HG03139 (cell line): ENCODE results near the gene ZNF346.

Experiments used
- ATAC-seq: cut with Tn5 transposase; IDR thresholded peaks from one replicate; pipeline ENCODE4 v1.9.1; 2021; ENCODE audit not compliant: unreplicated experiment

The ZNF346 gene

DNA sequence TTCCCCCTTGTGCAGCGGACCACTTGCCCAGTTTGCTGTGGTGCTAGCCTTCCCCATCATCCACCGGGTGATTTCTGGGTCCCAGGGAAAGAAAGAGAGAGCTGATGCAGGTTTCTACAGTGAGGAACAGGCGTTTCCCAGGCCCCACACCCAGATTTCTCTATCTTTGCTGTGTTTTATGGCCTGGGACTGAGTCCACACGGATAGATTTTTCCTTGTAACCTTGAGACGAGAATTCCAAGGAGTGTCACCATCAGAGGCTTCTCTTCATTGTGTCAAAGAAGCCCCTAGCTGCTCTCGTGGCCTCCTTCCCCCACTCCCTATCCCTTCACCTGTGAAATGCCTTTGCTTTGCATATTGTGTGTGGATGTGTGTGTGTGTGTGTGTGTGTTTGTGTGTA, 43.0 kb downstream of the ZNF346 start:
- ATAC-seq: no peak

DNA sequence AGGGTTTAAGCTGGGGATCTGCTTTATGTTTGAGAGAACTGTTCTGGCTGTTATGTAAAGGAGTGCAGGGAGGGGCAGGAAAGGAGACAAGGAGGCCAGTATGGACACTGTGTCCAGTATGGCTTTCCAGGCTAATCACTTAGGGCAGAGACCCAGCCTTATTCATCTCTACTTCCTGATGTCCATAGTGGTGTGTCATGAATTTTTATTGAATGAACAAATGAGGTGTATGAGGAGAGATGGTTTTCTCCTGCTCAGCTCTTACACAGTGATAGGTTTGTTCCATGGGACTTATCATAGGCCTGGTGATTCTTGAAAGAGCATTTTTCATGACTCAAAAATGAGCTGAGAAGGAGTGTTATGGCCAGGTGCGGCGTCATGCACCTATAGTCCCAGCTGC, 43.7 kb downstream of the ZNF346 start:
- ATAC-seq: no peak

DNA sequence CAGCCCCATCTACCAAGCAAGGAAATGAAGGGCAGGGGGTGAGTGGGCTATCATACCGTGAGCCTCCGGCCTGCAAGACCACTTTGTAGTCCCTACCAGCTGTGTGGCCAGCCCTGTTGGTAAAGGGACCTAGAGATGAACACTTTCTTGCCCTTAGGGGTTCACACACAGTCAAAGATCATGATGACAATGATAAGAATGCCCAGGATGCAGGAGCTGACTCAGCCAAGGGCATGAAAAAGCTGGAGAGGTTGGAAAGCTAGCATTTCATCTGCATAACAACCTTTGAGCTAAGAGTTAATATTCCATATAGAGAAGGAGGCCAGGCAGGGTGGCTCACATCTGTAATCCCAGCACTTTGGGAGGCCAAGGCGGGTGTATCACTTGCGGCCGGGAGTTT, 45.0 kb downstream of the ZNF346 start:
- ATAC-seq: no peak

DNA sequence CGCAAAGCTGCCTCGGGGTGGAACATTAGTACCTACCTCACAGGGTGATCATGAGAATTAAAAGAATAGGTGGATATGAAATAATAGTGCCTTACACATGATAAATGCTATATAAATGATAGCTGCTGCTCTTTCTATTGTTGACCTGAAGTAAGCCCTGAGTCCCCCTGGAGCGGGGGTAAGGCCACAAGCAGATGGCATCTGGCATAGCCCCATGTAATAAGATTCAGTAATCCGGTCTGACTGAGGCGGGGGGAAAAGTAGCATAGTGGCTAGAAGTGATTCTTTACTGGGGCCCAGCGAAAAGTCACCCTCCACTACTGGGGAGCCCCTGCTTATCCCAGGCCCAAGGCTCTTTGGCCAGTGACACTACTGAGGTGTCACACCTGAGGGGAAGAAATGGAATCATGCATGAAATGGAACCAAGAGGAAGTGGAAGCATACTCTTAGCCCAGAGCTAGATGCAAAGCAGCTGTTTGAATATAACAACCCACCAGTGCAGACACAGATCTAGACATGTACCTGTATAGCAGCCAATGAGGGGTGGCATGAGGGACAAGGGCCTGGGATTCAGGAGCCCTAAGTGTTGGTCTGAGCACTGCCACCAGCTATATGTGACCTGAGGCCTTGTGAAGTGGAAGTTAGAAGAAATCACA, 48.2 kb downstream of the ZNF346 start:
- no peak for ATAC-seq

DNA sequence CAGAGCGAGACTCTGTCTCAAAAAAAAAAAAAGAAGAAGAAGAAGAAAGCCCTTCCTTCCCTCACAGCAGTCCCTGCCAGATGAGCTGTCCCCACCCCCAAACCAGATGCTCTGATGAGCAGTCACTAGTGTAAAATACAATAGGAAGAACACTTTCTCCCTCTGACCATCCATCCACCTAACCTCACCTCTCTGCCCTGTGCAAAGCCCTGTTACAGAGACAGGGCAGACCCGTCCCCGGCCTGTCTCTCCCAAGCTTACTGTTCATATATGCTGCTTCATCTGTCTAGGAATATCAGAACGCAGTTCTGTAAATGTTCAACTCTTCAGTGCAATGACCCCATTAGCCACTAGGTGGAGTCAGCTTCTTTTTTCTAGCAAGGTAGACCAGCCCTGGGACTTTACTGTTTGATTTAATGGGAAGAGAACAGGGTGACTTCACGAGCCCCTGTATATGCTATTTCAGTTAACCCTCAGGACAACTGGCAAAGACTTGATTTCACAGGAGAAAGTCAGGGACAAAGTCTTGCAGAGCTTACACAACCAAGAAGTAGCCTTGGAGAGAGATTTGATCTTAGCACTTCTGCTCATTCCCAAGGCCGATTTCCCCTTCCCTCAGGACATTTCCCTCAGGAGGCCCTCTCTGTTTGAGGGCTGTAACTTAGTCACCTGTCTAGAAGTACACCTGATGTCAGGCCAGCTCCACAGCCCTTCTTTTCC, 49.3 kb downstream of the ZNF346 start:
- ATAC-seq: peak; percentile 64

DNA sequence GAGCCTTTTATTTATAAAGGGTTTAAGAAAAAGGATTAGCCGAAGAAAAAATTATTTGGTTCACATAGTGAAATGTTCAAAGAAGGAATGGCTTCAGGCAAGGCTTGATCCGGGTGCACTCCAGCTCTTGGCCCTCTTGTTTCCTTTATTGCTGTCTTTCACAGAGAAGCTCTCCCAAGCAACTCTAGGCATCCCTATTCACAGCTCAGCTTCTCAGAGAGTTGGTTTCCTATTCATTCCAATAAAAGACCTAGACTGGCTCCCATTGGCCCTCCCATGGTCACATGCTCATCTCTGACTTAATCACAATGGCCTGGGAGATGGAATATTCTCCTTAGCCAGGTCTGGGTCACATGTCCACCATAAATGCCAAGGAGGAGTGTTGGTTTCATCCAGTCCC, 54.8 kb downstream of the ZNF346 start:
- no peak for ATAC-seq

DNA sequence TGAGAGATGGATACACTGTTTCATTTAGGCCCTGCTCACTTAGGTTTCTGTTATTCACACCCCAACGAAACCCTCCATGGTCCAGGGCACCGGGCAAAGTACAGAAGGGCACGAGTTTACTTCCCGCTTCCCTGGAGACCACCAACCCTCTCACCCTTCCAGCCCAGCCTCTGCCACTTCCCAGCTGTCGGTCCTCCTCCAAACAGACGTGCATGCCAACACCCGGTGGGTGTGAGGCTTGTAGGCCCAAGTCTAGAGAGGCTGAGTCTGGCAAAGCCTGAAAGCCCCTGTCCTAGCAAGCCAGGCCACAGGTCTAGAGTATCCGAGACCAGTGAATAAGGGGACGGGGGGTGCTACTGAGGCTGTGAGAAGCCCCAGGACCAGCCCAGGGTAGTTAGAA, 57.1 kb downstream of the ZNF346 start:
- ATAC-seq: no peak

DNA sequence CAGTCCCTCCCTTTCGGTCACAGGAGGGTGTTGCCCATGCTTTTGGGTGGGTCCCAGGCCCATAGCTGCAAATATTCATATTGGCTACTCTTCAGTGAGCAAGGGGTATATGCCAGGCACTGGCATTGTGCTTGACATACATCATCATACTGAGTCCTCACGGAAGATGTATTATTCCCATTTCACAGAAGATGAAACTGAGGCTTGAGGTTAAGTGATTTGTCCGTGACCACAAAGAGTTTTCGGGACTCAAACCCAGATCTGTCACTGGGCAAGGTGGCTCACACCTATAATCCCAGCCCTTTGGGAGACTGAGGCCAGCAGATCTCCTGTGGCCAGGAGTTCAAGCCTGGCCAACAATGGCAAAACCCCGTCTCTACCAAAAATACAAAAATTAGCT, 57.8 kb downstream of the ZNF346 start:
- no peak for ATAC-seq

DNA sequence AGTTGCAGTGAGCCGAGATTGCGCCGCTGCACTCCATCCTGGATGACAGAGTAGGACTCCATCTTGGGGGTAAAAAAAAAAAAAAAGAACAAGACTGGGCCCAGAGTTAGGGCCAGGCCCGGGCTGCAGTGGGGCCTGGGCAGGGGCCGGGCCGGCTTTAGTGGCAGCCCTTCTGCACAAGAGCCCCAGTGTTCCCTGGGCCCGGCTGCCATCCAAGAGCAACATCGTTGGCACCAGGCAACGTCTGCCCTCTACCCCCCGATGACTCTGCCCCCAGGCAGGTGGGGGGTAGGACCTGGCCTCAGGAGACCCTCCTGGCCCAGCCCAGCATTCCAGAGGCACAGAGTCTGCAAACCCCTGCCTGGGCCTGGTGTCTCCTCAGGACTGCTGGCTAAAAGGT, 59.4 kb downstream of the ZNF346 start:
- ATAC-seq: no peak

DNA sequence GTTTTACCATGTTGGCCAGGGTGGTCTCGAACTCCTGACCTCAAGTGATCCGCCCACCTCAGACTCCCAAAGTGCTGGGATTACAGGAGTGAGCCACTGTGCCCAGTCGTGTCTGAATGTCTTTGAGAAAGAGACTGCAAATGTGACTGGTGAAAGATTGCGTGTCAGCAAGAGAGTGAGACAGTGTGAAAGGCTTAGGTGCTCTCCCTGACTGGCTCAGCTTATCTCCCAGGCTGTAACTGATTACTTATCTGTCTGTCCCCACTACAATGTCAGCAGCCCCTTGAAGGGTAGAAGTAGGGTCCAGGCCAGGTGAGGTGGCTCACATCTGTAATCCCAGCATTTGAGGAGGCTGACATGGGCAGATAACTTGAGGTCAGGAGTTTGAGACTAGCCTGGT, 60.9 kb downstream of the ZNF346 start:
- ATAC-seq: no peak

DNA sequence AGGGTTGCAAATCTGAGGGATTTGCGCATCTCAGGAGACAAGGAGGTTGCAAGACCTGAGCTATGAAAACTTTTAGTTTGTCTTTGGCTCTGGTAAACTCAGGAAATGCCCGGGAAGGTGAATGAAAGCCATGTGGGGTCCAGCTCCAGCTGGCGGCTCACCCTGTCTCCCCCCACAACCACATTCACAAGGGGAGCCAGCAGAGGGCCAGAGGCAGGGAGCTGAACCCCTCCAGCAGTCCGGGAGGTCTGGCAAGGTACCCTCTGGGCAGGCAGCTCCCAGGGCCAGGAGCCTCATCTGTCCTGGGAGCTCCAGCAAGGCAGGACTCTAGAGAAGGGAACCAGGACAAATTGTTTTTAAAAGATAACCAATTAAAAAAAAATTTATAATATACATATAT, 61.7 kb downstream of the ZNF346 start:
- ATAC-seq: no peak

DNA sequence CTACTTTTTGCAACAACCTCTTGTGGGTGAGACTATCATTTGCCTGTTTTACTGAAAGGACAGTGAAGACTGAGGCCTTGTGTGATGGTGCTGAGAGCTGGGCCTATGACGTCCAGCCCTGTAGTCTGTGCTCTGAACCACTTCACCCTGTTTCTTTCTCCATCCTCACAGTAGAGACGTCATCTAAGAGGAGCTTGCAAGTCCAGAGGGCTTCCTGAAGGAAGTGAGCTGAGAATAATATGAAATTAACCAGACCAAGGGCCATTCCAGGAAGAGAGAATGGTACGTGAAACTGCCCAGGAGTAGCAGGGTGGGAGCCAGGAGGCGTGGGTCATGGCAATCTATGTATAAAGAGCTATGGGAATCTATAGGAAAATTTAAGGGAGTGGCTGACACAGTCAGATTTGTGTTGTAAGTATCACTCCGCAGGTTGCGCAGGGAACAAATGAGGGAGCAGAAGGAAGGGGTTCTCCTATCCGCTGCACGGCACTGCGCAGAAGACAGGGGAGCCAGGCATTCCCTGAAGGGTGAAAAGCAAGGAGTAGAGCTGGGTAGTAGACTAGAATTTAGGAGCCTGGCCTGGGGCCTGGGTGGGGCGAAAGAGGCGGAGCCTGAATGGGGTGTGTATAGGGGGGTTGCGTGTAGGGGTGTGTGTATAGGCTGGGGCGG, 63.6 kb downstream of the ZNF346 start:
- ATAC-seq: no peak

DNA sequence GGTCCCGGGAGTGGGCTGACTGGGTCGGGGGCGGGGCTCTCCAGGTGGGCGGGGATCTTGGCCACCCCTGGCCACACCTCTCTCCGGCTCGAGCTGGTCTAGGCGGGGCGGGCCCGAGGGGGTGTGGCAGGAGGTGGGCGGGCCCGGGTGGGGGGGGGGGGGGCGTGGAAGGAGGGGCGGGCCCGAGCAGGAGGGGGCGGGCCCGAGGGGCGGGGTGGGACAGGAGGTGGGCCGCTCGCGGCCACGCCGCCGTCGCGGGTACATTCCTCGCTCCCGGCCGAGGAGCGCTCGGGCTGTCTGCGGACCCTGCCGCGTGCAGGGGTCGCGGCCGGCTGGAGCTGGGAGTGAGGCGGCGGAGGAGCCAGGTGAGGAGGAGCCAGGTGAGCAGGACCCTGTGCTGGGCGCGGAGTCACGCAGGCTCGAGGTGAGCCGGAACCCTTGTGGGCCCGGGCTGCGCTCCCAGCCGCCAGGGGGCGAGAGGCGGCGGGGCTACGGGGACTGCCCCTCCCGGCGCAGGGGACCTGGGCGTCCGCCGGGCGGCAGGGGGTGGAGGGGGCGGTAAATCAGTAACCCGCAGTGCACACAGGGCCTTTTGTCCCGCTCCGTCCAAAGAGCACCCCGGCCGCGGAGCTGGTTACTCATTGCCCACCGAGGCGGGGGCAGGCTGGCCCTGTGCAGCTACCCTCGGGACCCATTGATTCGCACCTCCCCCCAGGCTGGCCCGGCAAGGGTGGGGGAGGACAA, 64.3 kb downstream of the ZNF346 start, which contains the start of gene FGFR4:
FGFR4 (plus strand) TSS at position 262 of the 744 bp plus-strand sequence. CDS start 2,688 bp downstream, outside the sequence.
- ATAC-seq: peak; percentile 70

DNA sequence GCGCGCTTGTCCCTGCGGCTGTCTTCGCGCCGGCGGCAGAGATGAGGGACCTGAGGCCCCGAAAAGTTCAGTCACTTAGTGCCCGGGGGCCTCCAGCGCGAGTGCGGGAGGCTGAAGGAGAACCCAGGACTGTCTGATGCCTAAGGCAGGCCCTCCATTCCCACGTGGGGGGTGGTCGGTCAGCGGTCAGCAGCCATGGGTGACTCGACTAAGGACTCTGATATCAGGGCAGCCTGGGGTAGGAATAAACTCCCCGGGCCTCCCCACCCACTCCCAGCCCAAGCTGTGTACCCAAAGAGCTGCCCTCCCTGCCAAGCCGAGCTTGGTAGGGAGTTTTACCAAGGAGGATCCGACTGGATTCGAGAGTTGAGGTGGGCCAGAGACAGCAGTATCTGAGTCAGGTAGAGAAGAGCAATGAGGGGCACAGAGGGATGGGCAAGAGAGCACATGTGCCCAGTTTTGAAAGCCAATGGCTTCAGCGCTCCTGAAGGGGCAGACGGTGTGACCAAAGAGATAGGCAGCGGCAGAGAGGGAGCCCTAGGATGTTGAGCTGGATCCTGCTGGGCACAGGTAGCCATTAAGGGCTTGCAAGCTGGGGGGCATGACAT, 65.0 kb downstream of the ZNF346 start:
- no peak for ATAC-seq

DNA sequence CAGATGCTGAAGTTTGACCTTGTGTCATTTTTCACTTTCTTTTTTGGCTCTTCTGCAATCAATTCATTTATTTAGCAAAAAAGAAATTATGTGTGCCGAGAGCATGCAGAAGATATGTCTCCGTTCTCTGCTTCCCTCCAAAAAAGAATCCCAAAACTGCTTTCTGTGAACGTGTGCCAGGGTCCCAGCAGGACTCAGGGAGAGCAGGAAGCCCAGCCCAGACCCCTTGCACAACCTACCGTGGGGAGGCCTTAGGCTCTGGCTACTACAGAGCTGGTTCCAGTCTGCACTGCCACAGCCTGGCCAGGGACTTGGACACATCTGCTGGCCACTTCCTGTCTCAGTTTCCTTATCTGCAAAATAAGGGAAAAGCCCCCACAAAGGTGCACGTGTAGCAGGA, 66.6 kb downstream of the ZNF346 start:
- ATAC-seq: no peak

DNA sequence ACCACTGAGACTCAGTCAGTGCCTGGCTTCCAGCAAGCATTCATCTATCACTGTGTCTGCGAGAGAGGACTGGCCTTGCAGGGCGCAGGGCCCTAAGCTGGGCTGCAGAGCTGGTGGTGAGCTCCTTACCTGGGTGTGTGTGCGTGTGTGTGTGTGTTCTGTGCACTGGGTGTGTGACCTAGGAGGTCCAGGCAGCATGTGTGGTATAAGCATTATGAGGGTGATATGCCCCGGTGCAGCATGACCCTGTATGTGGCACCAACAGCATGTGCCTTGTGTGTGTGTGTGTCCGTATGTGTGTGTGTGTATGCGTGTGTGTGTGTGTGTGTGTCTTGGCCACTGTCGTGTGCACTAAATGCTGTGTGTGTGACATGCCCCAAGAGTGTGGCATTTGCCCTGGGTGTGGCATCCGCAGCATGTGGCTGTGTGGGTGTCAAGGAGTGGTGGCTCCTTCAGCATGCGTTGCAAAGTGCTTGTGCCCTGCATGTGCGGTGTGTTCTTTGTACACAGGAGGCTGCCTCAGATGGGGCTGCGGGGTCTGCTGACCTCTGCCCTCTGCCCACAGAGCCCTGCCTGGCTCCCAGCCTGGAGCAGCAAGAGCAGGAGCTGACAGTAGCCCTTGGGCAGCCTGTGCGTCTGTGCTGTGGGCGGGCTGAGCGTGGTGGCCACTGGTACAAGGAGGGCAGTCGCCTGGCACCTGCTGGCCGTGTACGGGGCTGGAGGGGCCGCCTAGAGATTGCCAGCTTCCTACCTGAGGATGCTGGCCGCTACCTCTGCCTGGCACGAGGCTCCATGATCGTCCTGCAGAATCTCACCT, 67.5 kb downstream of the ZNF346 start:
- no peak for ATAC-seq

DNA sequence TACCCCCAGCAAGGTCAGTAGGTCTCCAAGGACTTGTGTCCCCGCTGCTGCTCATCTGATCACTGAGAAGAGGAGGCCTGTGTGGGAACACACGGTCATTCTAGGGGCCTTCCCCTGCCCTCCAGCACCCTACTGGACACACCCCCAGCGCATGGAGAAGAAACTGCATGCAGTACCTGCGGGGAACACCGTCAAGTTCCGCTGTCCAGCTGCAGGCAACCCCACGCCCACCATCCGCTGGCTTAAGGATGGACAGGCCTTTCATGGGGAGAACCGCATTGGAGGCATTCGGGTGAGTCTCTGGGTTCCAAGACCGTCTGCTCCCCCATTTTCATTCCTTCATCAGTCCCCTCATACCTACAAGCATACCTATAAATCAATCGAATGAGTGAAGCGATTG, 68.3 kb downstream of the ZNF346 start:
- ATAC-seq: no peak

DNA sequence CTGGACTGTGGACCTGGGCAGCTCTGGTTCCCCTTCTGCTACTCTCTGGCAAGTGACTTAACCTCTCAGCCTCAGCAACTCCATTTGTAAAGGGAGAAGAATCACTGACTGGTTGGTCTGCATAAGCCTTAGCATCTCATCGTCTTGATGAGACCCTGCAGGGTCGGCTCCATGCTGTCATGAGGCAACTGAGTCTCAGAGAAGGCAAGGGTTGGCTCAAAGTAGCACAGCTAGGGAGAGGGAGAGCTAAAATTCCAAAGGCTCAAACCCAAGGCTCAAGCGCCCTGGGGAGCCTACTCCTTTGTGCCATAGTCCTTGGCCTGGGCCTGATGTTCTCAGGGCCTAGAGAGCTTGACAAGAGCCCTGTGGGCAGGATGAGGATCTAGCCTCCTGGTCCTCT, 68.7 kb downstream of the ZNF346 start:
- ATAC-seq: no peak

DNA sequence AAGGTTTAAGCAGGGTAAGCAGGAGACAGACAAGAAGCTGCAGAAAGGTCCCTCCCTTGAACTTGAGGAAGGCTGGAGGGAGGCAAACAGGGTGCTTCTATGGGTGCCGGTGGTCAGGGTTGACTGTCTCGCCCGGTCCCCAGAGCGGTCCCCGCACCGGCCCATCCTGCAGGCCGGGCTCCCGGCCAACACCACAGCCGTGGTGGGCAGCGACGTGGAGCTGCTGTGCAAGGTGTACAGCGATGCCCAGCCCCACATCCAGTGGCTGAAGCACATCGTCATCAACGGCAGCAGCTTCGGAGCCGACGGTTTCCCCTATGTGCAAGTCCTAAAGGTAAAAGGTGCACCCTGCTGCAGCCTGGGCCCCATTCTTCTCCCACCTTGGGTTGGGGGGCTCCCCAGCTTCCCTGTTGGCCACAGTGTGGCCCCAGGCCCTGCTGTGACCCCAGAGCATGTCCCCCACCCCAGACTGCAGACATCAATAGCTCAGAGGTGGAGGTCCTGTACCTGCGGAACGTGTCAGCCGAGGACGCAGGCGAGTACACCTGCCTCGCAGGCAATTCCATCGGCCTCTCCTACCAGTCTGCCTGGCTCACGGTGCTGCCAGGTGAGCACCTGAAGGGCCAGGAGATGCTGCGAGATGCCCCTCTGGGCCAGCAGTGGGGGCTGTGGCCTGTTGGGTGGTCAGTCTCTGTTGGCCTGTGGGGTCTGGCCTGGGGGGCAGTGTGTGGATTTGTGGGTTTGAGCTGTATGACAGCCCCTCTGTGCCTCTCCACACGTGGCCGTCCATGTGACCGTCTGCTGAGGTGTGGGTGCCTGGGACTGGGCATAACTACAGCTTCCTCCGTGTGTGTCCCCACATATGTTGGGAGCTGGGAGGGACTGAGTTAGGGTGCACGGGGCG, 69.9 kb downstream of the ZNF346 start:
- ATAC-seq: no peak
